H1 (cell line): ENCODE results near the gene MAP2K7. TPM values are rescaled to one million over a fixed set of nuclear protein-coding genes. Genes with fewer than 3 reads are reported as not detected.

Experiments
- CTCF ChIA-PET: fragments of 300-600 bp; sonication (Branson Sonifier 250); formaldehyde crosslinking; loops from one replicate; lab custom pipeline; 2021; ENCODE audit not compliant: partially characterized antibody; lab: Charles Lee
- POLR2A ChIA-PET: fragments of 300-600 bp; sonication (Branson Sonifier 250); formaldehyde crosslinking; loops from one replicate; lab custom pipeline; 2021; ENCODE audit warnings: inconsistent platforms; ENCODE audit not compliant: partially characterized antibody; lab: Charles Lee
- DNase-seq, 2 experiments: peaks; one replicate each; pipeline versions ENCODE4 v3.0.0 to v3.0.0-alpha.2; 2010 to 2022; ENCODE audit warnings: low spot score in 2 of 2, low read depth in 1 of 2, mixed read lengths in 1 of 2
- FAIRE-seq: peaks from 2 replicates; lab custom pipeline; 2011; peaks lifted over from hg19 to GRCh38; lab: Jason Lieb, UNC
- H2AFZ ChIP-seq: 2 replicates; pipeline ENCODE4 v1.8.1; 2012; ENCODE audit warnings: low read length, inconsistent platforms
- H2AK5ac ChIP-seq: 2 replicates; pipeline ENCODE4 v1.6.1; 2013; ENCODE audit warnings: low read depth, low read length
- H2BK120ac ChIP-seq: replicated peaks from 2 replicates; pipeline ENCODE3; 2013; ENCODE audit warnings: low read depth, low read length, inconsistent platforms
- H2BK12ac ChIP-seq: 2 replicates; pipeline ENCODE4 v1.6.1; 2013; ENCODE audit warnings: low read depth, low read length
- H2BK15ac ChIP-seq: 2 replicates; pipeline ENCODE4 v1.6.1; 2013; ENCODE audit warnings: low read length
- H2BK20ac ChIP-seq: 2 replicates; pipeline ENCODE4 v1.6.1; 2013; ENCODE audit warnings: low read length
- H2BK5ac ChIP-seq: 2 replicates; pipeline ENCODE4 v1.6.1; 2013; ENCODE audit warnings: low read depth, low read length
- H3K14ac ChIP-seq: 2 replicates; pipeline ENCODE4 v1.6.1; 2013; ENCODE audit warnings: inconsistent platforms; ENCODE audit not compliant: insufficient read length
- H3K18ac ChIP-seq: 2 replicates; pipeline ENCODE4 v1.6.1; 2013; ENCODE audit warnings: low read length; ENCODE audit errors: extremely low read depth
- H3K23ac ChIP-seq: 2 replicates; pipeline ENCODE4 v1.6.1; 2013; ENCODE audit warnings: inconsistent platforms; ENCODE audit not compliant: insufficient read length
- H3K23me2 ChIP-seq: 2 replicates; pipeline ENCODE4 v1.6.1; 2013; ENCODE audit warnings: low read depth, low read length
- H3K27ac ChIP-seq: 2 replicates; pipeline ENCODE4 v1.6.1; 2011; ENCODE audit warnings: low read depth, low read length, inconsistent platforms
- H3K27me3 ChIP-seq, 4 experiments: replicated peaks in 1 of 4; 1 replicate in 1 of 4; 2 replicates in 3 of 4; pipeline versions ENCODE4 v1.6.1 to v1.8.1; 2011 to 2013; ENCODE audit warnings: low read length in 3 of 4, mild to moderate bottlenecking in 3 of 4, inconsistent platforms in 2 of 4, mixed read lengths in 2 of 4, moderate library complexity in 1 of 4; ENCODE audit not compliant: control insufficient read depth in 3 of 4, insufficient read depth in 3 of 4; ENCODE audit errors: extremely low read depth in 1 of 4
- H3K36me3 ChIP-seq, 4 experiments: 2 replicates each; pipeline versions ENCODE4 v1.6.1 to v1.8.1; 2011 to 2013; ENCODE audit warnings: mild to moderate bottlenecking in 4 of 4, low read length in 3 of 4, moderate library complexity in 2 of 4, control low read depth in 1 of 4, inconsistent platforms in 1 of 4; ENCODE audit not compliant: insufficient read depth in 4 of 4, control insufficient read depth in 2 of 4
- H3K4ac ChIP-seq: replicated peaks from 2 replicates; pipeline ENCODE3; 2013; ENCODE audit warnings: low read length, low read depth, mixed read lengths, inconsistent platforms; ENCODE audit not compliant: insufficient read length
- H3K4me1 ChIP-seq, 4 experiments: replicated peaks in 1 of 4; 1 replicate in 1 of 4; 2 replicates in 3 of 4; pipeline versions ENCODE4 v1.6.1 to v1.8.1; 2011 to 2013; ENCODE audit warnings: low read length in 3 of 4, inconsistent platforms in 2 of 4, mixed read lengths in 1 of 4; ENCODE audit not compliant: insufficient read depth in 4 of 4, control insufficient read depth in 3 of 4
- H3K4me2 ChIP-seq, 2 experiments: 2 replicates each; pipeline versions ENCODE4 v1.6.1 to v1.8.1; 2011 to 2013; ENCODE audit warnings: low read depth in 2 of 2, low read length in 2 of 2, control low read depth in 1 of 2, inconsistent platforms in 1 of 2, mild to moderate bottlenecking in 1 of 2; ENCODE audit not compliant: insufficient read depth in 1 of 2
- H3K4me3 ChIP-seq, 4 experiments: fragments of 200-600, 300-600 bp in 1 of 4; sonication (generic), shearing (Covaris generic), sonication (Bioruptor Twin) in 1 of 4; 2 replicates each; pipeline versions ENCODE4 v1.5.1 to v1.8.1; 2011 to 2016; ENCODE audit warnings: low read length in 4 of 4, low read depth in 3 of 4, control low read depth in 2 of 4, inconsistent platforms in 2 of 4, mild to moderate bottlenecking in 2 of 4, mixed read lengths in 1 of 4, moderate library complexity in 1 of 4; ENCODE audit not compliant: insufficient read depth in 2 of 4; ENCODE audit errors: extremely low read depth in 1 of 4
- H3K56ac ChIP-seq: replicated peaks from 2 replicates; pipeline ENCODE3; 2013; ENCODE audit warnings: low read depth, mild to moderate bottlenecking, mixed read lengths, low read length, inconsistent platforms; ENCODE audit not compliant: insufficient read length
- H3K79me1 ChIP-seq: 2 replicates; pipeline ENCODE4 v1.6.1; 2013; ENCODE audit warnings: low read depth, low read length, control low read depth
- H3K79me2 ChIP-seq, 2 experiments: 2 replicates each; pipeline versions ENCODE4 v1.6.1 to v1.8.1; 2012 to 2013; ENCODE audit warnings: low read length in 2 of 2, mild to moderate bottlenecking in 2 of 2, inconsistent platforms in 1 of 2; ENCODE audit not compliant: insufficient read depth in 2 of 2, control insufficient read depth in 1 of 2
- H3K9ac ChIP-seq, 4 experiments: replicated peaks in 1 of 4; 1 replicate in 1 of 4; 2 replicates in 3 of 4; pipeline versions ENCODE4 v1.6.1 to v1.8.1; 2011 to 2013; ENCODE audit warnings: low read depth in 3 of 4, low read length in 3 of 4, control low read depth in 2 of 4, mild to moderate bottlenecking in 2 of 4, moderate library complexity in 2 of 4, inconsistent platforms in 1 of 4; ENCODE audit errors: extremely low read depth in 1 of 4
- H3K9me3 ChIP-seq, 2 experiments: 2 replicates each; pipeline versions ENCODE4 v1.6.1 to v1.8.1; 2012 to 2013; ENCODE audit warnings: mild to moderate bottlenecking in 2 of 2, moderate library complexity in 2 of 2, control low read depth in 1 of 2, inconsistent platforms in 1 of 2, low read depth in 1 of 2, low read length in 1 of 2, mixed read lengths in 1 of 2; ENCODE audit not compliant: insufficient read depth in 2 of 2
- H4K20me1 ChIP-seq, 2 experiments: replicated peaks in 1 of 2; 2 replicates each; pipeline versions ENCODE3 to v1.8.1; 2011 to 2013; ENCODE audit warnings: inconsistent platforms in 2 of 2, low read length in 2 of 2, mild to moderate bottlenecking in 1 of 2; ENCODE audit not compliant: insufficient read depth in 2 of 2, control insufficient read depth in 1 of 2
- H4K5ac ChIP-seq: 2 replicates; pipeline ENCODE4 v1.6.1; 2013; ENCODE audit warnings: low read length, low read depth, mixed read lengths, inconsistent platforms; ENCODE audit not compliant: insufficient read length
- H4K8ac ChIP-seq: 2 replicates; pipeline ENCODE4 v1.8.0; 2013; ENCODE audit warnings: mild to moderate bottlenecking, moderate library complexity, low read length, inconsistent platforms; ENCODE audit not compliant: insufficient read depth; ENCODE audit errors: extremely low read depth
- H4K91ac ChIP-seq: replicated peaks from 2 replicates; pipeline ENCODE3; 2013; ENCODE audit warnings: low read length, mixed read lengths, inconsistent platforms; ENCODE audit not compliant: insufficient read length
- ASH2L ChIP-seq: fragments of 200-600, 300-600 bp; sonication (generic); IDR thresholded peaks from one replicate; pipeline ENCODE4 v1.7.1; 2017; ENCODE audit warnings: low read length
- CBX5 ChIP-seq: fragments of 300-800, 300-1000 bp; sonication (generic); IDR thresholded peaks from 2 replicates; pipeline ENCODE4 v1.7.1; 2016; ENCODE audit warnings: antibody characterized with exemption, low read length, low read depth
- E2F6 ChIP-seq: IDR thresholded peaks from 2 replicates; pipeline ENCODE4 v1.6.1; 2012; ENCODE audit warnings: inconsistent platforms
- POU5F1 ChIP-seq: IDR thresholded peaks from 2 replicates; pipeline ENCODE4 v1.6.1; 2011; ENCODE audit warnings: low read depth, mild to moderate bottlenecking, low read length, moderate library complexity
- RAD21 ChIP-seq, 2 experiments: IDR thresholded peaks in 1 of 2; conservative IDR thresholded peaks in 1 of 2; 2 replicates each; pipeline ENCODE4 v1.6.1; 2011; ENCODE audit warnings: low read depth in 2 of 2, low read length in 2 of 2, improper control_type of control experiment in 1 of 2, inconsistent platforms in 1 of 2, mild to moderate bottlenecking in 1 of 2, moderate library complexity in 1 of 2
- SIN3A ChIP-seq, 2 experiments: IDR thresholded peaks in 1 of 2; conservative IDR thresholded peaks in 1 of 2; 2 replicates each; pipeline ENCODE4 v1.6.1; 2011 to 2012; ENCODE audit warnings: low read length in 2 of 2, improper control_type of control experiment in 1 of 2, low read depth in 1 of 2, mild to moderate bottlenecking in 1 of 2
- WGBS, 2 experiments: shearing (Covaris generic) in 1 of 2; methylation state at CpG; one replicate each; pipeline versions ENCODE4 v1.1.6 to v1.1.7; 2013 to 2015; ENCODE audit warnings: low lambda C conversion rate in 2 of 2, mixed read lengths in 2 of 2, inconsistent platforms in 1 of 2, low coverage in 1 of 2, missing lambda C conversion rate in 1 of 2; ENCODE audit not compliant: insufficient replicate concordance in 2 of 2, insufficient coverage in 1 of 2, insufficient read length in 1 of 2; ENCODE audit errors: extremely low coverage in 1 of 2, missing lambda C conversion rate in 1 of 2; 5-methylcytosine and 5-hydroxymethylcytosine counted together
- polyA plus RNA-seq, 7 experiments: library from polyadenylated mRNA; depleted of rRNA in 3 of 7; stranded (reverse) in 5 of 7; unstranded in 2 of 7; fragments of >200 nt in 5 of 7; fragments of 200-250 nt in 2 of 7; gene quantifications; 1 replicate in 5 of 7; 2 replicates in 1 of 7; 4 replicates in 1 of 7; pipeline versions ENCODE4 v1.2.1 to v1.2.3, GENCODE V29; 2011 to 2013; ENCODE audit warnings: missing spikeins in 2 of 7, mixed read lengths in 2 of 7
- total RNA-seq: library from RNA; stranded (reverse); fragmentation: NEBNext Ultra II Directional; extraction: Animal tissue kit (Norgen Biotek cat#: 25700); gene quantifications from 2 replicates; pipeline ENCODE4 v1.2.1, GENCODE V29; 2021
- TF ChIP-seq, protein P1 (sequence below), 3 experiments: IDR thresholded peaks; 1 replicate in 2 of 3; 2 replicates in 1 of 3; pipeline versions ENCODE4 v1.5.1 to v1.6.1; 2011; ENCODE audit warnings: low read length in 3 of 3, mild to moderate bottlenecking in 3 of 3, inconsistent platforms in 2 of 3, low read depth in 1 of 3, moderate library complexity in 1 of 3; ENCODE audit not compliant: insufficient read depth in 1 of 3; ENCODE audit errors: control extremely low read depth in 1 of 3

The MAP2K7 gene
- total and polyA plus RNA-seq, 2 of the 8 experiments (the other 6 are each of a cell fraction or from before 2014, with no cell fraction given) = 8.9 to 38.3 TPM

- Histone ChIP-seq H2BK120ac (no peak overlapping the region), H3K4ac (no peak overlapping the region), H3K23ac (no peak overlapping the region), H2BK20ac (no peak overlapping the region), H3K79me1 (no peaks in the 10 kb centered on the region), H2BK12ac (no peak overlapping the region), H2AFZ (no peak overlapping the region), H3K9me3 (no peaks in the 10 kb centered on the region), H2AK5ac (no peak overlapping the region), H3K18ac (no peak overlapping the region), H3K4me2 (peak overlapping the region; percentile 14 to 74; a peak in 2 of 4 replicates), H4K8ac (no peak overlapping the region), H3K36me3 (no peaks in the 10 kb centered on the region), H3K23me2 (peaks cover 16% of the 10 kb centered on the region; the same call in 1 of the 2 replicates), H2BK15ac (no peak overlapping the region), H3K27ac (no peak overlapping the region), H3K56ac (no peak overlapping the region), H3K9ac (no peak overlapping the region), H3K27me3 (peaks cover 8 to 49% (median 34%) of the 10 kb centered on the region in 4 experiments), H3K4me1 (peaks cover 0 to 32% (median 21%) of the 10 kb centered on the region in 4 experiments; a peak in 5 of 7 replicates), H3K79me2 (no peaks in the 10 kb centered on the region), H3K4me3 (peak overlapping the region in 1 of 4 experiments; percentile 66; a peak in 1 of 8 replicates), H3K14ac (no peak overlapping the region), H2BK5ac (no peak overlapping the region), H4K5ac (no peak overlapping the region), H4K20me1 (peaks cover 0 to 10% of the 10 kb centered on the region in 2 experiments), H4K91ac (no peak overlapping the region)
- 88% methylated on average over 19 of the region's 21 CpGs; no CpG with 5 or more reads in 1 of the 2 experiments for WGBS, 2 experiments
- CTCF ChIA-PET = interaction anchor here (0.9 to 11.2 kb wide), 4 partner anchors 13 to 63 kb away, joined by 3 to 112 read pairs (median 4); partner anchors contain the start of genes SNAPC2 and TGFBR3L
- POLR2A ChIA-PET = interaction anchor here (0.7 to 10.5 kb wide), 7 partner anchors 8 to 64 kb away, joined by 3 to 106 read pairs (median 4); partner anchors contain the start of genes SNAPC2 and TGFBR3L
- no peak for DNase-seq
- FAIRE-seq = no peak
- TF ChIP-seq ASH2L = no peak
- TF ChIP-seq, protein P1, sequence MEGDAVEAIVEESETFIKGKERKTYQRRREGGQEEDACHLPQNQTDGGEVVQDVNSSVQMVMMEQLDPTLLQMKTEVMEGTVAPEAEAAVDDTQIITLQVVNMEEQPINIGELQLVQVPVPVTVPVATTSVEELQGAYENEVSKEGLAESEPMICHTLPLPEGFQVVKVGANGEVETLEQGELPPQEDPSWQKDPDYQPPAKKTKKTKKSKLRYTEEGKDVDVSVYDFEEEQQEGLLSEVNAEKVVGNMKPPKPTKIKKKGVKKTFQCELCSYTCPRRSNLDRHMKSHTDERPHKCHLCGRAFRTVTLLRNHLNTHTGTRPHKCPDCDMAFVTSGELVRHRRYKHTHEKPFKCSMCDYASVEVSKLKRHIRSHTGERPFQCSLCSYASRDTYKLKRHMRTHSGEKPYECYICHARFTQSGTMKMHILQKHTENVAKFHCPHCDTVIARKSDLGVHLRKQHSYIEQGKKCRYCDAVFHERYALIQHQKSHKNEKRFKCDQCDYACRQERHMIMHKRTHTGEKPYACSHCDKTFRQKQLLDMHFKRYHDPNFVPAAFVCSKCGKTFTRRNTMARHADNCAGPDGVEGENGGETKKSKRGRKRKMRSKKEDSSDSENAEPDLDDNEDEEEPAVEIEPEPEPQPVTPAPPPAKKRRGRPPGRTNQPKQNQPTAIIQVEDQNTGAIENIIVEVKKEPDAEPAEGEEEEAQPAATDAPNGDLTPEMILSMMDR (IDR thresholded peaks at IDR 0.05; ENCODE audit: control extremely low read depth in 1 of 3, insufficient read depth in 1 of 3, low read depth in 1 of 3, low read length in 3 of 3) = no peak
- no peak for TF ChIP-seq RAD21 (IDR thresholded peaks at IDR 0.05 in 1 of 2, conservative IDR thresholded peaks at IDR 0.05 in 1 of 2; ENCODE audit: low read depth in 2 of 2, low read length in 2 of 2)
- TF ChIP-seq E2F6 = no peak
- TF ChIP-seq POU5F1 = no peak
- TF ChIP-seq CBX5 = no peak
- TF ChIP-seq SIN3A (conservative IDR thresholded peaks at IDR 0.05 in 1 of 2, IDR thresholded peaks at IDR 0.05 in 1 of 2; ENCODE audit: low read depth in 1 of 2, low read length in 2 of 2) = no peak
These were observed 39.5 kb upstream of the MAP2K7 start for GRCh38 chr19:7863971-7864689.
